ENCODE results near the gene PDZRN3.
"Not testable (repeated sequence)": the region's sequence is repeated elsewhere in the genome, so short reads cannot be mapped to it uniquely, and the experiment has no call there.

PDZRN3 gene

GRCh38 chr3:73485877-73486330 lies 138.8 kb downstream of the PDZRN3 start:
- no peak for DNase-seq

- DNase-seq, result no peak
Observed at GRCh38 chr3:73484656-73485248, 140.0 kb downstream of the PDZRN3 start.

- DNase-seq, result no peak
Observed at GRCh38 chr3:73481888-73482287, 142.9 kb downstream of the PDZRN3 start.

- DNase-seq, result no peak
Observed at GRCh38 chr3:73480187-73480672, 144.5 kb downstream of the PDZRN3 start.

- no peak for DNase-seq
Observed at GRCh38 chr3:73479325-73479724, 145.4 kb downstream of the PDZRN3 start.

GRCh38 chr3:73478858-73479257 lies 145.9 kb downstream of the PDZRN3 start:
- no peak for DNase-seq

GRCh38 chr3:73475717-73476116 lies 149.0 kb downstream of the PDZRN3 start:
- DNase-seq, result no peak

GRCh38 chr3:73475175-73475574 lies 149.6 kb downstream of the PDZRN3 start:
- no peak for DNase-seq

GRCh38 chr3:73474619-73475018 lies 150.1 kb downstream of the PDZRN3 start:
- DNase-seq, result no peak

- DNase-seq, result no peak
Observed at GRCh38 chr3:73473898-73474416, 150.8 kb downstream of the PDZRN3 start.

- no peak for DNase-seq
Observed at GRCh38 chr3:73473181-73473897, 151.4 kb downstream of the PDZRN3 start.

- no peak for DNase-seq
Observed at GRCh38 chr3:73471986-73472787, 152.6 kb downstream of the PDZRN3 start.

GRCh38 chr3:73470860-73471259 lies 153.9 kb downstream of the PDZRN3 start:
- DNase-seq, result no peak

GRCh38 chr3:73469331-73469730 lies 155.4 kb downstream of the PDZRN3 start:
- no peak for DNase-seq

- DNase-seq, result no peak
Observed at GRCh38 chr3:73467211-73467610, 157.5 kb downstream of the PDZRN3 start.

GRCh38 chr3:73465926-73466325 lies 158.8 kb downstream of the PDZRN3 start:
- DNase-seq, result no peak

GRCh38 chr3:73464126-73464525 lies 160.6 kb downstream of the PDZRN3 start:
- DNase-seq, result not testable (repeated sequence)

- no peak for DNase-seq
Observed at GRCh38 chr3:73461547-73461946, 163.2 kb downstream of the PDZRN3 start.

- no peak for DNase-seq
Observed at GRCh38 chr3:73459711-73460110, 165.0 kb downstream of the PDZRN3 start.

GRCh38 chr3:73453666-73454065 lies 171.1 kb downstream of the PDZRN3 start:
- DNase-seq, result no peak

- no peak for DNase-seq
Observed at GRCh38 chr3:73452729-73453128, 172.0 kb downstream of the PDZRN3 start.

- DNase-seq, result no peak
Observed at GRCh38 chr3:73451301-73451944, 173.3 kb downstream of the PDZRN3 start.

- DNase-seq, result no peak
Observed at GRCh38 chr3:73449774-73450173, 175.0 kb downstream of the PDZRN3 start.
